GM04504 (cell line): Measurements from ENCODE around the gene RBM46.

Experiments used
- DNase-seq: peaks from one replicate; pipeline ENCODE4 v3.0.0-alpha.2; 2012; ENCODE audit warnings: low read depth

Gene RBM46, protein sequence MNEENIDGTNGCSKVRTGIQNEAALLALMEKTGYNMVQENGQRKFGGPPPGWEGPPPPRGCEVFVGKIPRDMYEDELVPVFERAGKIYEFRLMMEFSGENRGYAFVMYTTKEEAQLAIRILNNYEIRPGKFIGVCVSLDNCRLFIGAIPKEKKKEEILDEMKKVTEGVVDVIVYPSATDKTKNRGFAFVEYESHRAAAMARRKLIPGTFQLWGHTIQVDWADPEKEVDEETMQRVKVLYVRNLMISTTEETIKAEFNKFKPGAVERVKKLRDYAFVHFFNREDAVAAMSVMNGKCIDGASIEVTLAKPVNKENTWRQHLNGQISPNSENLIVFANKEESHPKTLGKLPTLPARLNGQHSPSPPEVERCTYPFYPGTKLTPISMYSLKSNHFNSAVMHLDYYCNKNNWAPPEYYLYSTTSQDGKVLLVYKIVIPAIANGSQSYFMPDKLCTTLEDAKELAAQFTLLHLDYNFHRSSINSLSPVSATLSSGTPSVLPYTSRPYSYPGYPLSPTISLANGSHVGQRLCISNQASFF

GRCh38 chr4:154781126-154781982, at the start of gene RBM46:
Gene RBM46 (plus strand): TSS chr4:154781272. CDS start chr4:154796753, 15,481 bp downstream.
- no peak for DNase-seq

- no peak for DNase-seq
Observed at GRCh38 chr4:154731756-154732155, 49.3 kb upstream of the RBM46 start.

DNA sequence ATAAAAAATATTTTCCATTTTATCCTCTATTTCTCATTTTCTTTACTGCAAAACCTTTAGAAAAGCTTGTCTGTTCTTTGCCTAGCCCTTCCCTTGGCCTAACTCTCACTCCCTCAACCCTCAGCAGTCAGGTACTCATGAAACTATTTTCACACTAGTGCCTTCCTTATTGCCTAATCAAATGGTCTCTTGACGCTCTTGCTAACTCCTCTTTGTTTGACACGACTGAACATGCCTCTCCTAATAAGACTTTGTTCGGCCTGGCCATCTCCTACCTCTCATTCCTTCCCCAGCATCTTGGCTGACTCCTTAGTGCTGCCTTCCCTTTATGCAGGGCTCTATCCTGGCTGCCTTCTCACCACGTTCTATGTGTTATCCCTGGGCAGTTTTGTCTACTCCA, 48.4 kb upstream of the RBM46 start:
- no peak for DNase-seq

- DNase-seq: no peak
Observed at GRCh38 chr4:154736770-154737169, 44.3 kb upstream of the RBM46 start.

DNA sequence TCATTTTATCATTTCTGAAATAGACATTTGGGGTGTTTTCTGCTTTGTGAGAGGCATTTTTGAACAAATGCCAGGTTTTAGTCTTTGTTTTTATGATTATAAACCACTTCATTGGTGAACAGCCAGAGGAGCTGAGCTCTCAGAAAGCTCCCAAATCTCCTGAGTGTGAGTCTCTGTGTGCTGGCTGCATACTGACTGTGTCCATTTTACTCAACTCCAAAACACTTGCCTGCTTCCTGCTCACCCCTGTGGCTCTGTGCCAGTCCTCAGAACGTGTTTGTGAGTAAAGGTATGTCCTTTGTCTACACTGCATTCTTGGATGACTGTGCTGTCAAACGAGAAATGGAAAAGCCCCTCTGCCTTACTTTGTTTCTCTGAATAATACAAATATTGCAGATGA, 42.6 kb upstream of the RBM46 start:
- no peak for DNase-seq

GRCh38 chr4:154739111-154739510, 42.0 kb upstream of the RBM46 start:
- DNase-seq: no peak

GRCh38 chr4:154740462-154740861, 40.6 kb upstream of the RBM46 start:
- no peak for DNase-seq

- DNase-seq: no peak
Observed at GRCh38 chr4:154741131-154741665, 39.9 kb upstream of the RBM46 start.

- no peak for DNase-seq
Observed at GRCh38 chr4:154741922-154742850, 38.9 kb upstream of the RBM46 start.

DNA sequence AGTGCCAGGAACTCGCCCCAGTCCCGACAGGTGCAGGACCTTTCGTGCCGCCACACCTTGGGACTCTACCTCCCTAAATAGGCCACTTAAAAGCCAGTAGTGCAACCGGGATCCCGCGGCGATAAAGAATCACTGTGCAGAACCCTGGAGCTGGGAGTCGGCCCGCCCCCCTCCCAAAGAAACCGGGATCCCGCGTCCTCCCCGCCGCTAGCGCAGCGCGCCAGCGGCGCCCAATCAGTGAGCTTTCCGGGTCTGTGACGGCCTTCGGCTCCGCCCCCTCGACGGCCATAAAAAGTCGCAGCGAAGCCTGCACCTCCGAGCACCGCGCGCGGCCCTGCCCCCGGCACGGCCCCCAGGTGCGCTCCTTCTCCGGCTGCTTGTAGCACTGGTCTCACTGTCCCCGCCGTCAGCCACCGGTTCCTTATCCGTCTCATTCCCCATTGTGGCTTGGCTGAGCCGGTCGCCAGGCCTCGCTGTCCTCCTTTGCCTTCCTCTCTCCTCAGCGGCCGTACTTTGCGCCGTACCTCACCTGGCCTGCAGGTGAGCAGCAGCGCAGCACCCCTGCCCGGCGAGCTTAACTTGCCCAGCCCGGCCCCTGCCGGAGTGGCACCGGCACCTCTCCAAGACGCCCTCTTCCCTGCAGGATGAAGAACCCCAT, 37.3 kb upstream of the RBM46 start, which contains the start of gene LRAT:
Gene LRAT (plus strand): TSS at position 318 of the 658 bp plus-strand sequence. CDS start 327 bp downstream, at position 645.
- DNase-seq: no peak

DNA sequence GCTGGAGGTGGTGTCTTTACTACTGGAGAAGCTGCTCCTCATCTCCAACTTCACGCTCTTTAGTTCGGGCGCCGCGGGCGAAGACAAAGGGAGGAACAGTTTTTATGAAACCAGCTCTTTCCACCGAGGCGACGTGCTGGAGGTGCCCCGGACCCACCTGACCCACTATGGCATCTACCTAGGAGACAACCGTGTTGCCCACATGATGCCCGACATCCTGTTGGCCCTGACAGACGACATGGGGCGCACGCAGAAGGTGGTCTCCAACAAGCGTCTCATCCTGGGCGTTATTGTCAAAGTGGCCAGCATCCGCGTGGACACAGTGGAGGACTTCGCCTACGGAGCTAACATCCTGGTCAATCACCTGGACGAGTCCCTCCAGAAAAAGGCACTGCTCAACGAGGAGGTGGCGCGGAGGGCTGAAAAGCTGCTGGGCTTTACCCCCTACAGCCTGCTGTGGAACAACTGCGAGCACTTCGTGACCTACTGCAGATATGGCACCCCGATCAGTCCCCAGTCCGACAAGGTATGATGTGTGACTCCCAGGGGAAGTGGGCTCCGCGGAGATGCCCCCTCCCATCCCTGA, 36.6 kb upstream of the RBM46 start:
- DNase-seq: no peak

GRCh38 chr4:154757713-154758112, 23.4 kb upstream of the RBM46 start:
- no peak for DNase-seq

DNA sequence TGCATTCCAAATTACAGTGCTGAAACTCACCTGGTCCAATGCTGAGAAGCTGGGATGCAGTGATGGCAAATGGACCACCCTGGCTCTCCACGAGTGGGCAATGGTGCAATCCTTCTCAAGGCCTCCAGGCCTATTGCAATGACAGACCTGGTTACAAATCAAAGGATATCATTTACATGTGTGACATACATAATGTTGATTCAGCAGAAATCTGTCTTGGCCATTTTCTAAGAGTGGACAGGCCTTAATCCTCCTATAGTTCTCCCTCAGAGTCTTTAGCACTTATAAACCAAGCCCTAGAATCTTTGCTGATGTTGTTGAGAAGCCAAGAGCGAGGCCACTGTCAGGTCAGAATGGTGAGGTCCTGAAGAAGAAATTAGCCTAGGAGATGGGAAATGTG, 20.2 kb upstream of the RBM46 start:
- no peak for DNase-seq

GRCh38 chr4:154778264-154778663, 2.8 kb upstream of the RBM46 start:
- DNase-seq: no peak

DNA sequence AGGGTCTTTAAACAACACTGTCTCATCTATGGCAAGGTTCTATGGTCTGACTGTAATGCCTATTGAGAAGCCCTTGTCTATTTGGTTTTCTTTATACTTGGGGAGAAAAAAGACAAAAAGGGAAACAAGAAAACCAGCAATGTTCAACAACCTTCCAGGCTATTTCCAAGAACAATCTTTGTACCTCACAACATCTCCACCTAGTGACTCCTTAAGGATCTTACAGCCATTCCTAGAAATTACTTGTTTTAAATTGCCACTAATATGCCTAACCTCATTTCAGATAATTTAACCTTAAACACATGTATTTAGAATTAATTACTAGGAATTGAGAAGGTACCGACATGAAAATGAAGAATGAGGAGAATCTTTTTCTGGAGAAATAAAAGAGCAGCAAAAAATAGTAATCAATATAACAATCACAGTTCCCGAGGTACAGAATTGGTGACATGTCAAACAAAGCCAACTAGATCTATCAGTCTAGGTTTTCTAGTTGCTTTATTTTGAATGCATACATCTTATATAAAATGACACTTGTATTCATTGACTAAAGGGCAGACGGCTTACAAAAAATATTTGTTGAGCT, 1.6 kb upstream of the RBM46 start:
- DNase-seq: peak; percentile 11

- no peak for DNase-seq
Observed at GRCh38 chr4:154781983-154782293, 866 bp downstream of the RBM46 start.

- peak; percentile 15 for DNase-seq
Observed at GRCh38 chr4:154807042-154807630, 26.1 kb downstream of the RBM46 start.

GRCh38 chr4:154818230-154818629, 37.2 kb downstream of the RBM46 start:
- no peak for DNase-seq

GRCh38 chr4:154822775-154823174, 41.7 kb downstream of the RBM46 start:
- DNase-seq: peak; percentile 58

DNA sequence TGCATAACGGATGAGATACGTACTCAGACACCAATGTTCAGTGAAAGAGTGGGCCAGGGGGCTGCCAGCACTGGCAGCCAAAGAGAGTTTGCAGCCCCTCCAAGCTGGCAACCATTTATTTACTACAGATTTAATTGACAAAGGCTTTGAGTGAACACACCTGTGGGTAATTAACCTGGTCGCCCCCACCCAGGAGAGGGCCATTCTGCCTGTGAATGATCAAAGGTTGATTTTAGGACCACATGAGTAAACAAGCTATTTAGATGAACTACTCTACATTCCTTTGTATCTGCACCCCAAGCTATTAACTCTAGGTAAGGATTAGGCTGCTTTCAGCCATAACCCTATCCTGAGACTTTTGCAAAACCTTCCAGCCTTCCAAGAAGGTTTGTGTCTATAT, 55.0 kb downstream of the RBM46 start:
- DNase-seq: no peak
